ENCODE results near the gene GAB2.
"Not testable (repeated sequence)": the region's sequence is repeated elsewhere in the genome, so short reads cannot be mapped to it uniquely, and the experiment has no call there.

Gene GAB2

GRCh38 chr11:78237293-78238046 lies 180.2 kb downstream of the GAB2 start:
- DNase-seq = no peak

GRCh38 chr11:78234006-78234405 lies 183.6 kb downstream of the GAB2 start:
- DNase-seq = no peak

DNA sequence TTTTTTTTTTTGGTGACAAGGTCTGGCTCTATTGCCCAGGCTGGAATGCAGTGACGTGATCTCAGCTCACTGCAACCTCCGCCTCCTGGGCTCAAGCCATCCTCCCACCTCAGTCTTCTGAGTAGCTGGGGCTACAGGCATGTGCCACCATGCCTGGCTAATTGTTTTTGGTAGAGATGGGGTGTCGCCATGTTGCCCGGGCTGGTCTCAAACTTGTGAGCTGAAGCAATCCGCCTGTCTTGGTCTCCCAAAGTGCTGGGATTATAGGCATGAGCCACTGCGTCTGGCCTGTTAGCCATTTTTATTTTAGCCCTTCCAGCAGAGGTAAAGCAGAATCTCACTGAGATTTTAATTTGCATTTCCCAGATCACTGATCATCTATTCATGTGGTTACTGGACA lies 184.6 kb downstream of the GAB2 start:
- DNase-seq = not testable (repeated sequence)

DNA sequence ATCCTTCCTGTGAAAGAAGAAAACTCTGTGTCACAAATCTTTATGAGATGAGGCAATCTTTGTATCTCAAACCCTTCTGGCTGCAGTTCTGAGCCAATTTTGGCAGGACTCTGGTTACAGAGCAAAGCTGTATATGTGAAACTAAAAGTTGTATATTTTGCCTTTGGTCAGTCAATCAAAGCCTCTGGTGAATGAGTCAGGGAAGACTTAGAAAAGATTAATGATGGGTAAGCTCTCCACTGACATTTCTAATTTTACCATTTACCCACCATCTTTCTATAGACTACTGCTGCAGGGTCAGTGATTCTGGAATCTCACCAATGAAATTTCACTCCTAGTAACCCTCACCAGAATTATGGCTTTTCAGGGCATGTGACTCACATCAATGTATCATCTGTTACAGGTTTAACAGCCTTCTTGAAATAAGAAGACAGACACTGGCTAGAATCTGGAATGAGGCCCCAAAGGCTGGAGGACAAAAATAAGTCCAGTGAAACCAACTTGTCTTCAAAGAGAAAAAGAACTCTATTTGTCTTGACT lies 185.6 kb downstream of the GAB2 start:
- no peak for DNase-seq

DNA sequence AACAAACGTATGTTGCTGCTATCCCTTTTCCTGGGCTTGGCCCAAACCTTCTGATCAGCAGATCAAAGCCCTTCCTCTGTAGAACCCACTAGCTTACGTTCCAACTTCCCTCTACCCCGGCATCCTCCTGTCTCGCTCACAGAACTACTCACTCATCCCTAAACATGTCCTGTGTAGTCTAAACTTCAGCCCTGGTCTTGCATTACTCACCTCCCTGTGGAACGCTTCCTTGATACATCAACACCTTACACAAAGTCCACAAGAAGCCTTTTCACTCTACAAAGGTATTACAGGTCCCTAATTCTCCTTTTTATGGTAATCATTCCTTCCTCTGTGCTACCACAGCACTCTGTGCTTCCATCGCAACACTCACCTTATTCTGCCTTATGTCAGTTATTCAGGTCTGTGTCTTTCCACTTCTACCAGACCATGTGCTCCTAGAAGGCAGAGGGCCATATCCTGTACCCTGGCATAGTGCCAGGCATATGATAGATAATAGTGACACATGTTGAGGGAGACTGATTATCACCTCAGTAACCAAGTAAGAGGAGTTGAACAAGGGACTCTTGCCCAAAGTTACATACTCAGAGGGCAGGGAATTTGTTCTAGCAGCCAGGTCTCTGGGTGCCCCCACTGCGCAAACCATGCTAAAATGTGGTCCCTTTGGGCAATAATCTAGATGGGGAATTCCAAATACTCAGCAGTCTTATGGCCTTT lies 187.3 kb downstream of the GAB2 start:
- DNase-seq = no peak

DNA sequence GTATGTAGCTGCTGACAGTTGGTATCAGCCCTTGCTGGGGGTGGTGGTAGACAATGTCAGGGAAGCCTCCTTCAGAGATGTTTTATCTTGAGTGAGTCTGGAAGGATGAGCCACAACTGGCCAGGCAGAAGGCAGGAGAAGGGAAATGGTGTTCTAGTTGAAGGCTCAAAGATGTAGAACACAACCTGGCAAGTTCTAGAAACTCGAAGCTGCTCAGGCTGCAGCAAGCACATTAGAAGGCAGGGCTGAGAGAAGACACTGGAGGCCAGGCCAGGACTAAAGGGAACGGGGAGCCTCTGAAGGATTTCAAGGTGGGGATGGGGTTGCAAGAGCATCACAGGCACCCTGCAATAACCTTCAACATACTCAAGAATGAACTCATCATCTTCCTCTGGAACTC lies 188.5 kb downstream of the GAB2 start:
- DNase-seq = no peak

GRCh38 chr11:78228467-78228866 lies 189.2 kb downstream of the GAB2 start:
- DNase-seq = peak; percentile 30

DNA sequence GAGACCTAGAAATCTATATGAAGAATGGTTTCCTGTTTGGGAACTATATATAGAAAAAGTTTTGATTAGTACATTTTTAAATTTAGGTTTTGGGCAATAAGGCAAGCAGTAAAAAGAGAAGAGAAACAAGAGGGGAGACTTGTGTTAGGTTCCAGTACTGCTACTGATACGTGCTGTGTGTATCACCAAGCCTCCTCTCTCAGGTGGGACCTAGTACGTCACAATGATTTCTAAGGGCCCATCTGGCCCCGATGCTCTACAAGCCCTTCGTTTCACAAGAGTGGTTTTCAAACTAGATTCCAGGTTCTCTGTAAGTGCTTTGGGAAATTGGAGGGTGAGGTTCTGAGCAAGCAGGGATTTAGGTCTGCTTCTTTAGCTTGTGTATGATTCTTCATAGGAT lies 189.7 kb downstream of the GAB2 start:
- DNase-seq = no peak

GRCh38 chr11:78226684-78227680 lies 190.6 kb downstream of the GAB2 start:
- no peak for DNase-seq

DNA sequence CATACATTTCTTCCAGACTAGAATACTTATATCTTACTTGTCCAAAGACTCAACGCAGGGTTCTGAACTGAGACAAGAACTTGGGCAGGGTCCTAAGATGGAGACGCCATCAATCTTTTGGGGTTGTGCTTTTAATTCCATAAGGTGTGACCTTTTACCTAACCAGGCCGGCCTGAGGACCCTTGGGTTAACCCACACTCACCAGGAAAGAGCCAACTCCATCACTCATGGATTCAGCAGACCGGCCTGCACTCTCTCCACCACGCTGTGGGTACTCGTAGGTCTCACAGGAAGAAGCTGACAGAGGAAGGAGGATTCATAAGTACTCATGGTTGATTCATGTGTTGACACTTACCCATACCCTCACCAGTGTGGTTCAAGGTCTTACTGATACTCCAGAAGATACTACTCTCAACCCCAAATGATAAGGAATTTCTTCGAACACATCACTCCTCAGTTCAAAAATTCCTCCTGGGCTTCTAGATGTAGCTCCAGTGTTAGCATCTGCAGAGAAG lies 192.7 kb downstream of the GAB2 start:
- DNase-seq = no peak

DNA sequence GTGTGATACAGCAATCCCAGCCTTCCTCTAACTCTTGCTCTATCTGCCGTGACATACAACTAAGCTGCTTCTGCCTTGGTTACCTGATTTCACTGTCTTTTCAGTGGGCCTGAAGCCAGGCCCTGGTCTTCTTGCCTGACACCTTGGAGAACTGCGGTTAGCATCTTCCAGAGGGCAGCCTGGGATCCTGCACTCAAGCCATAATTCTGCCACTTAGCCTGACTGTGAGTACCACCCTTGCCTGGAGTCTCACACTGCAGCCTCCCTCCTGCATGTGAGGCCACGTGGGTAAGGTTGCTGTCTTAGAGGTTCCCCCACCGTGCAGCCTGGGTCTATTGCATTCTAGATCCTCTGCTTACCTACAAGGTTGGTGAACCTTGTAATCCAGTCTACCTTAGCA lies 193.1 kb downstream of the GAB2 start:
- no peak for DNase-seq

DNA sequence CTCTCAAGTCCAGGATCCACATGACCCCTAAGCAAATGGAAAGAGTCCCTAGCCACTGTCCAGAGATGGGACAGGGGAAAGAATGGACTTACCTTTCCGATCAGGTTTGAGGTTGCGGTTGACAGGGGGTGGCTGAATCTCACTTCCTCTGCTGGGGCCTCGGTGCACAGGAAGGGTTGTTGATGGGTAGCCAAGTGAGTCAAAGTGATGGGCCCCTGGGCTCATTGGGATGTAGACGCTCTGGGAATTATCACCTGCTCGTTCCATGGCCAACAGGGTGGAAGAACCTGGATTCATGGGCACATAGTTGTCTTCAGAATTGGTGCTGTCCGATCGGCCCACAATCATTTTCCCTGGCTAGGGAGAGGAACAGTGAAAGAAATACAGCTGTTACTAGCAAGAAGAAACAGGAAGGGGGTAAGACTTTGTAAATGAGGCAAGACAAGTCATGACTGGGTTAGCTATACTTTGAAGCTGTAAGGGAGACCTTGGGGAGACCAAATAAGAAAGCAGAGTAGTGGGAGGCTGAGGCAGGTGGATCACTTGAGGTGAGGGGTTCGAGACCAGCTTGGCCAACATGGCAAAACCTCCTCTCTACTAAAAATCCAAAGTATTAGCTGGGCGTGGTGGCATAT lies 194.2 kb downstream of the GAB2 start:
- DNase-seq = no peak

DNA sequence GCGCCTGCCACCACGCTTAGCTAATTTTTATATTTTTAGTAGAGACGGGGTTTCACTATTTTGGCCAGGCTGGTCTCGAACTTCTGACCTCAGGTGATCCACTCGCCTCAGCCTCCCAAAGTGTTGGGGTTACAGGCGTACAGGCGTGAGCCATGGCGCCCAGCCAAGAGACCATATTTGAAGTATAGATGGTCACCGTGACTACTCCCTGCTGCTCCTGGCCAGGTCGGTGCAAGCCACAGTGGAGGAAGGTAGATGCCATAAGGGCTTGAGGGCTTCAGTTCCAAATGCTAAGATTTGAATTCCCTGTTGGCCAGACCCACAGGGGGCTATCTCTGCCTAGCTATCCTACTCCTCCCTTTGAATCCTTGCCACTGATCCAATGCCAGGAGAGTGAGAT lies 194.9 kb downstream of the GAB2 start:
- not testable (repeated sequence) for DNase-seq

DNA sequence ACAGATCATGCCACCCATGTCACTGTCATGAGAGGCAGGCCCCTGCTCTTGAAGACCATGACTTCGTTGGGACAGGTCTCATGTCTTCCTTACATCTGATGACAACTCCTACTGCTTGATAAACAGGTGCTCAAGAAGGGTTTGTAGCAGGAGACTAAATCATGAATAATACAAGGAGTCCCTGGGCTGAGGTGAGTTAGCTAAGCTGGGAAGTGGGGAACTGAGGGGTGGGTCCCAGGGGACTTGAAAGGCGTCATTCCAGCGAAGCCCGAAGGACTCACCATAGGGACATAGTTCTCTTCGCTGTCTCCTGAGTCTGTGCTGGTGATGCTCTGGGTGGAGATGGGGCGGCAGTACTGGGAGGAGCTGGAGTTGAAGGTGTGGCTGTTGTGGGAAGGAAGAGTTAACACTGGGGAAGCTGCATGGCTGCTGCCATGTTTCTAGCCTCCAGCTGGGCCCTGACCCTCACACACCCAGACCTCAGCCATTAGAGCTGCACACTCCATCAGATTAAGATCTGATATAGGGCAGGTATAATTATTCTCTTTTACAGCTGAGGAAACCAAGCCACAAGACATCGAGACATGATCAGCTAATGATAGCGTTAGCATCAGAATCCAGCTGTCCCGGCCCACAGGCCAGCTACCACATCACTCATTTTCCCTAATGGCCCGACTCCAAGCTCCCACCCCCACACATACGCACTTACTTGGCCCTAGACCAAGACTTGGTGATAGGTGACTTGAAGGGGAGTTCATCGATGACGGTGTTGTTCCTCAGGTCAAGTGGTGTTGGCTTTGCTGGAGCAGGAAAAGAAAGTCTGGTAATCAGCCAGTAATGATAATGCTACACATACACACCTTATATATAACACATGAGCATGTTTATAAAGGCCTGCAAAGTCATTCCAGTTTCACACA lies 196.0 kb downstream of the GAB2 start:
- no peak for DNase-seq

GRCh38 chr11:78220218-78221157 lies 197.1 kb downstream of the GAB2 start:
- no peak for DNase-seq

DNA sequence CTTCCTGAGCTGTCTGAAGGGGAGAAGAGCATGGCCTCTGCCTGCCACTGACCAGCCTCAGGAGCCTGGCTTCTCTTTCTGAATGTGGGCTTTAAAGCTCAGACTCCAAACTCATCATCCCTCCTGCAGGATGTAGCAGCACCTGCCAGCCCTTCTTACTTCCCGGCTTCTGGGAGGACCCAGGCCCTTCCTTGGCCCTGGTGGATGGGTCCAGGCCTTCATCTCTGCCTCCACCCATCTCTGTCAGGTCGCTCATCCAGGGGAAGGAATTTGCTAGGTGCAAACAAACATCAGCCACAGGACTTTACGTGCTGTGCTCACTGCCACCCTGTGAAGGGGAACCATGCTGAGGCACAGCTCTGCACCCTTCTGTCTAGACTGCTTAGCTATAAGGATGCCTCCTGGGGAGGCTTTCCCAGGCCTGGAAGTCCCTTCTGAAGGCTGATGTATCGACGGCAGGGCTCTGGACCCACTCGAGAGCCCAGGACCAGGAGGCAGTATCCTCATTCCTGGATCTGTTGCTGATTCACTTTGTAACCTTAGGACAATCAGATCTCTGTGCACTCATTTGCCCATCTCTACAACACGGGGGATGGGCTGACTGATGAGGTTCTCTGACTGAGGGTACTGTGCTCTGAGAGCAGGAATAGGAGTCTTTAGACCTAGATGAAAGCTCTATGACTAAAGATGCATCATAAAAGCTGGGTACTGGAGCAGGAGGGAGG lies 198.0 kb downstream of the GAB2 start:
- no peak for DNase-seq

GRCh38 chr11:78218707-78219492 lies 198.7 kb downstream of the GAB2 start:
- no peak for DNase-seq
